ENCODE data around the gene GTSE1. TPM values are rescaled to one million over a fixed set of nuclear protein-coding genes. Genes with fewer than 3 reads are reported as not detected.

The GTSE1 gene
- total and polyA plus RNA-seq, 2 donors (not counting 1 experiment from before 2014, with no cell fraction given), result 0.17 to 0.39 TPM

Other genes starting within 250 kb of the GTSE1 start
- 28.3 and 29.8 TPM in 2 replicates for gene PPARA, start 146.3 kb upstream of the GTSE1 start, total RNA-seq
- gene PPARA, start 146.3 kb upstream of the GTSE1 start, polyA plus RNA-seq, result 4.1 and 10.1 TPM in 2 replicates
- gene CDPF1, start 46.6 kb upstream of the GTSE1 start, total RNA-seq, result 9.8 TPM in 2 replicates
- 7.2 and 15.4 TPM in 2 replicates for gene CDPF1, start 46.6 kb upstream of the GTSE1 start, polyA plus RNA-seq
- not detected in 2 replicates for gene PKDREJ, start 33.5 kb upstream of the GTSE1 start, total RNA-seq
- gene PKDREJ, start 33.5 kb upstream of the GTSE1 start, polyA plus RNA-seq, result not detected in 2 replicates
- gene TTC38, start 28.9 kb upstream of the GTSE1 start, total RNA-seq, result 13.3 and 14.9 TPM in 2 replicates
- gene TTC38, start 28.9 kb upstream of the GTSE1 start, polyA plus RNA-seq, result 10.3 and 10.8 TPM in 2 replicates
- 76.9 and 80.6 TPM in 2 replicates for gene TRMU, start 38.8 kb downstream of the GTSE1 start, total RNA-seq
- 51.0 and 64.8 TPM in 2 replicates for gene TRMU, start 38.8 kb downstream of the GTSE1 start, polyA plus RNA-seq
- gene CELSR1, start 240.8 kb downstream of the GTSE1 start, total RNA-seq, result 34.8 and 36.3 TPM in 2 replicates
- 23.4 and 30.2 TPM in 2 replicates for gene CELSR1, start 240.8 kb downstream of the GTSE1 start, polyA plus RNA-seq

Data from B cell (primary cell).